ENCODE data around the gene TRAPPC6A. TPM values are rescaled to one million over a fixed set of nuclear protein-coding genes. Genes with fewer than 3 reads are reported as not detected.

The TRAPPC6A gene
- polyA plus RNA-seq, 3 donors: 25.0 to 43.9 (median 31.7) TPM

DNA sequence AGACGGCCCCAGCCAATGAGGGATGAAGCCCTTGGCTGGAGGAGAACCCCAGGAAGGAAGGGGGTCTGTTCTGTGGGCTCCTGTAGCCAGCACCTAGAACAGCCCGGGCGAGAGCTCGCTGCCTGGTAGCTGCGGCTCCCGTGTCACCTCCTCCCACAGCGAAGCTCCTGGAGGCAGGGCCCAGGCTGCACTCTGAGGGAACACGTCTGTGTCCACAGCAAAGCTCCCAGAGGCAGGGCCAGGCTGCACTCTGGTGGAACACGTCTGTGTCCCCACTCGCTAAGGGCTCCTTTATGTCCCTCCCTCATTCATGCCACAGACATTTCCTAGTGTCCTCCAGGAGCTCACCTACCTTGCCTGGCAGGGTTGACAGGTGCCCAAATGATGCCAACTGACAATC lies 8.4 kb downstream of the TRAPPC6A start:
- 87 to 95% (median 93%) methylated on average over 10 of the region's 10 CpGs for whole genome bisulfite sequencing, 3 donors
- H3K27ac ChIP-seq (ENCODE audit: low read depth, low read length): no peak overlapping the region

DNA sequence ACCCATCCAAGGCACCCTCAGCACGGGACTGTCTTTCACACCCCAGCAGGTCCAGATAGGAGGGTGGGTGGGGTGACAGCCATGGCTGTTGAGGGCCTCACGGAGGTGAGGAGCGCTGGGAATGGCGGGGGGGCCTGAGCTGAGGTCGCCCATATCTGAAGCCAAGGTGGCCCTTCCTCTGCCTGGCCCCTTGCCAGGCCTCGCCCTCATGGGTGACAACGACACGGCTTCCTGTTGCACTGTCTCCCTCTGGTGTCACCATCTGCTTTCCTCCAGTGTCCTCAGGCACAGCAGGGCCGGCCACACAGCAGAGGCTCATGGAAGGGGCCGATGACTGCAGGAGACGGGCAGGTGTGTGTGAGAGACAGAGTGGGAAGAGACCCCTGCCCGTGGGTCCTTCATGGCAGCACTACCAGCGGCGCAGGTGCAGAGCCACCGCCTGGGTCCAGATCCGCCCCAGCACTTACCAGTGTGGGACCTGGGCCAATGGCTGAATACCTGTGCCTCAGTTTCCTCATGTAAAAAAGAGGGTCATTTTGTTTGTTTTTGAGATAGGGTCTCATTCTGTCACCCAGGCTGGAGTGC lies 9.2 kb downstream of the TRAPPC6A start:
- WGBS, 3 donors: 68 to 91% (median 76%) methylated on average over 16 of the region's 16 CpGs
- no peak overlapping the region for H3K27ac ChIP-seq (ENCODE audit: low read depth, low read length)

DNA sequence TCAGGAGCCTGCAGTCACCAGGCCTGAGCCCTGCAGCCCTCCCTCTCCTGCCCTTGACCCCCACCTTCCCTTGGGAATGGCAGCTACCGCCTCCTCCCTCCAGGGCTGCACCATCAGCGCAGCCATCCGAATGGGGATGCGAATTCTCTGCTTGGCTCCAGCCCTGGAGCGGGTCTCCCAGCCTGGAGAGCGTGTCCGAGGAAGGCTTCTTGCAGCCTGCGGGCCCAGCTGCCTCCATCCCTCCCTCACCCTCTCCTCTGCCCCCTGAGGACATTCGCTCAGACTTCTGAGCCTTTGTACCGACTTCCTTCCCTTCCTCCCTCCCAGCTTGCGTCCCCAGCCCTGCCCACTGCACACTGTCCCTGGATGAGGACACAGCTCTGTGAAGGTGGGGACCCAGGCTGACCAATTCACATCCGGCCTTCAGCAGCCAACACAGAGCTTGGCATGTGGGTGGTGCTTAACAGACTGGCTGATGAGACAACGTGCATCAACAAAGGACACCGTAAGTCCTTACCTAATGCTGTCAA lies 11.2 kb downstream of the TRAPPC6A start:
- WGBS, 3 donors: 50 to 72% (median 54%) methylated on average over 14 of the region's 14 CpGs
- no peak overlapping the region for H3K27ac ChIP-seq (ENCODE audit: low read depth, low read length)

DNA sequence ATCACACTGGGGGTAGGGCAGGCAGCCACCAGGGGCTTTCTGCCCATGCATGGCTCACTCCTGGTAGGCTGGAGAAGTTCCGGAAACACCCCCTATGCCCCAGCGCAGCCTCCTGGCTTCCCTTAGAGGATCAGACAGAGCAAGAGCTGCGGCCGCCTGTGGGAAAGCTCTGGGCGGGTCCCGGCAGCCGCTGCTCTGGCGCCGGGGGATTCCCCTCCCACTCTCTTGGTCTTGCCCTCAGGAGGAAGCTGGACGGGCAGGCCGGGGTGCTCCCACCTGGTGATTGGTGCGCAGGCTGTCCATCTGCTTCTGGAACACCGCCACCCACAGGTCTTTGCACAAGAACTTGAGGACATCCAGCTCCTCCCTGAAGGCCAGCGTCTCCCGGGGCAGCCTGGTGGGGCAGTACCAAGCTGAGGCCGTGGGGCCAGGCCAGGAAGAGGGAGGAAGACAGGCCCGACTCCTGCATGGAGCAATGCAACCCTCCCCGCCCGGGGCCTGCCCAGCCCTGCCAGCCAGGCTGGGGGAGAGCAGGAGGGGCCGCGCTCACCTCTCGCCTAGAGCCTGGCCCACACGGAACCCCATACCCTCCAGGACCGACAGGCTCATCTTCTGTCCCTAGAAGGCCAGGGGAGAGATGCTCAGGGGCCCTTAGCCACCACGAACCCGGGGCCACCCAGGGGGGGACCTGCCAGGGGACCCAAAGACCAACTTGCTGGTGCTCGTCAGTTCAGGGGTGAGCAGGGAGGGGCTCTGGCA lies 13.3 kb downstream of the TRAPPC6A start:
- H3K27ac ChIP-seq (ENCODE audit: low read depth, low read length): no peak overlapping the region

DNA sequence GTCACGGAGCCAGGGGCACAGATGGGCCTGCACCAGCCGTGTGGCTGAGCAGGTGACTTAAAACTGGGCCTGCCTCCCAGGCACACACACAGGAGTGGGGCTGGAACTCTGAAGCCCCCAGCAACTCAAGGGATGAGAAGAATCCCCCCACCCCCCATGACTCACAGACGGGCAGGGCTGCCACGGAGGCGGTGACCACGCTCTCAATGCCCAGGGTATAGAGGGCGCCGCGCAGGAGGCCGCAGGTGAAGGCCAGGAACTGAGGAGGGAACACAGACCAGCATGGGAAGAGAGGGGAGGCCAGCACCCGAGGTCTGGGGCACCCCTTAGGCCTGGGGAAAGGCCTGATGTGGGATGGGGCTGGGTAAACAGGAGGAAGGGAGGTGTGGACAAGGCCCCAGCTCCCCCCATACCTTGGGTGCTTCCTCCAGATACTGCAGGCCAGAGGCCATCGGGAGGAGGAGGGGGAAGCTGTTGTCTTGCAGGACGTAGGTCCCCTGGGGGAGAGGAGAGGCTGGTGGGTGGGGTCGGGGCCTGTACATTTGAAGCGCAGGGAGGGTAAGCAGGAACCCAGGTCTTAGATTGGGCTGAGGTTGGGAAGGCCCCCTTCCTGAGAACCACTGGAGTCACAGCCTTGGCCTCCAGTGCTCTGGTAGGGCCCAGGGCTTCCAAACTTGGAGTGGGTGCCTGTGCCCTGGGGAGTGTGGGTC lies 14.1 kb downstream of the TRAPPC6A start:
- WGBS, 3 donors: 74 to 75% (median 75%) methylated on average over 13 to 15 of the region's 15 CpGs
- H3K27ac ChIP-seq (ENCODE audit: low read depth, low read length): no peak overlapping the region

More for the DNA sequence above, 13.3 kb downstream of the TRAPPC6A start:
- 28 to 48% (median 33%) methylated on average over 25 to 27 of the region's 27 CpGs for WGBS, 3 donors

DNA sequence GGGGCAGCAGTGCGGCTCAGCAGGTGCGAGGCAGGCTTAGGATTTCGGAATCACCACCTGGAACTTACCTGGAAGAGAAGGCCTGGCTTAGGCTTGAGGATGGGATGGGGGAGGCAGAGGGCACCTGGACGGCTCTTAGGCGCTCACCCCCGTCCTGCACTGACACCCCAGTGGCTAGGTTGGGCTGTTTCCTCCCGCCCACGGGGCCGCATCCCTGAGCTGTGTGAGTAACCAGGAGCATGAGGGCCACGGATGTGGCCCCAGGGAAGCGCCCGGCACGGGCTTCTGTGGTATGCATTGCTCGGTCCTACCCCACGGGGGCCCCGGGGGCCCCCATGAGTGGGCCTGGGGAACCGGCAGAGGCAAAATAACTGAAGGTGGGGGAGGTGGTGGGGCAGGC lies 14.9 kb downstream of the TRAPPC6A start:
- WGBS, 3 donors: 78 to 93% (median 90%) methylated on average over 15 to 17 of the region's 17 CpGs
- H3K27ac ChIP-seq (ENCODE audit: low read depth, low read length): no peak overlapping the region

DNA sequence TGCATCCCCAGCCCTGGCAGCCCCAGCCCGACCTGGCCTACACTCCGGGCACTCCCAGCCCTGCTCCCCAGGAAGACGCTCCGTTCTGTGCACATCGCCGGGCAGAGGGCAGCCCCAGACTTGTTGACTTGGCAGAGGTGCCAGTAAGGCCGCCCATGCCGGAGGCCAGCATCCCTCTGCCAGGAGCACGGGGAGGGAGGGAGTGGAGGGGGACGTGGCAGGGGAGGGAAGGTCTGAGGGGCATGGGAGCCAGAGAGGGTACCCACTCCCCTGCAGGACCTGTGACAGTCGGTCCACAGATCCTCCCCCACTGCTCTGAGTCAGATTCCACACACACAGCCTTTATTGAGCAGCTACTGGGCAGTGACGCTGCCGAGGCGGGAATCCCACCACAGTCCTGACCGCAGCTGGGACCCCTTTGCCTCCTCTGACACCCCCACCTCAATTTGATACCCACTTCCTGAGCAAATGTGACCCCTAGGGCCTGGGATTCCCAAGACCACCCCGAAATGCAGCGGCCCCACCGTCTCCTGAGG lies 15.4 kb downstream of the TRAPPC6A start:
- no peak overlapping the region for H3K27ac ChIP-seq (ENCODE audit: low read depth, low read length)
- 73 to 84% (median 75%) methylated on average over 16 to 18 of the region's 18 CpGs for WGBS, 3 donors

DNA sequence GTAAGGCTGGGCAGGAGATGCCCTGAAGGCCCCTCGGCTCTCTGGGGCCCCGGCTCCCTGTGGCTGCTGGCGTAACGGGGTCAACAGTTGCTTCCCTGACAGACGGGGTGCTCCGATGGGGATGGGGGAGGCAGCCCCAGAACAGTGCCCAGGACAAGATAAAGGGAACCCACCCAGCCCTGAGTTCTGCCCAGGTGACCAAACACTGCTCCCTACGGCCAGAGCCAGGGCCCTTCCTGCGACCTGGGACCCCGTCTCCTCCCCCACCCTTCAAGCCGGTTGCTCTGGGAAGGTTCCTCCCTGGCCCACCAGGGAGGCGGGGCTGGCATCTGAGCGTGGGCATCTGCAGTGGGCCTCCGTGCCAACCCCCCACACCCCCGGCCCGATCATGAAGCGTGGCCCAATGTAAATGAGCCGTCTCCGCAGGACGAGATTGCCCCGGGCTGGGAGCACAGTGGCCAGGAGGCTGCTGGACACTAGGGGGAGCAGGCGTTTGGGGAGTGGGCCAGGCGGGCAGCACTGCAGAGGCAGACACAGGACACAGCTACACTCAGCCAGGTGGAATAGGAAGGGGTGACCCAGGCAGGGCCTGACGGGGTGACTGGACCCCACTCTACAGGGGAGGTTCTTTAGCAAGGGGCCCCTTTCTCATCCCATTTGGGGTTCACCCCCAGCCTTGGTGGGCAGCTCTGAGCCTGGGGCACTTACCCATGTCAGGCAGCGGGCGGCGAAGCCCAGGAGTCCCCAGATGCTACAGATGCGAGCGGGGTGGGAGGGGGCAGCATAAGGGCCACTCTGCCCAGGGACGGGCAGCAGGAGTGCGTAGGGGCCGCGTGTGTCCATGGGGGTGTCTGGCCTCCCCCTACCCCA lies 16.1 kb downstream of the TRAPPC6A start:
- no peak overlapping the region for H3K27ac ChIP-seq (ENCODE audit: low read depth, low read length)
- WGBS, 3 donors: 40 to 53% (median 47%) methylated on average over 32 of the region's 32 CpGs

DNA sequence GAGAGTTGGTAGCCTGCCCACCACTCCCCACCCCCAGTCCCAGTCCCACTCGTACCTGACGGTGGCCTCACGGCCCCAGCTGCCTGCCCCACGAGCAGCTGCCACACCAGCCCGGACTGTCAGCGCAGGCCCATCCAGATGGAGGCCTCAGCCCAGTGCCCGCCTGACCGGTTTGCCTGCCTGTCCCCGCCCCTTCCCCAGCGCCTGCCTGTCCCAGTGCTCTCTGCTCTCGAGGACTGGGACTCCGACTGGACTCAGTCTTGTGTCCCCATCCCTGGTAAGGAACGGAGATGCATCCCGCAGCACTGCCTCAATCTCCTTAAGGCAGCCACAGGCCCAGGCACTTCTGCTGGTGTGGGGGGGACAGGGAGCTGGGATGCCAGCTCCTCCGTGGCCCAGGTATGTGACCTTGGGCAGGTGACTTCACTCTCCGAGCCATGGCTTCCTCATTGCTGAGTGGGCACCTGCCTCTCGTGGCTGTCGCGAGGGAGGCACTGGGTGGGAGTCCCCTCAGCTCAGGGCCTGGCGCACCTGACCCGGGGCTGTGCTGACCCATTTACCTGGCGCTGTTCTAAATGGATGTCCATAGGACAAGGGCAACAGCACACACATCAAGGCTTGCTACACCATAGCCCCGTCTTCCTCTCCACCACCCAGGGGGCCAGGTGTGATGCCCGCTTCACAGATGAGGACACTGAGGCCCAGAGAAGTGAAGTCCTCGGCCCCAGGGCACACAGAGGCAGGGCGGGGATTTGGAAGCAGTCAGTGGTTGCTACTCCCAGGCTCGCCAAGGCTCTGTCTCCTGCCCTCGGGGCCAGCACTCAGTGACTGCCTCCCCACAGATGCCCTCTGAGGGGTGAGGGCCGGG lies 16.9 kb downstream of the TRAPPC6A start, which contains the start of gene NKPD1:
TSS of gene NKPD1 (minus strand) at position 113 of the 868 bp plus-strand sequence. CDS start 832 bp downstream, outside the sequence.
- WGBS, 3 donors: 29 to 61% (median 56%) methylated on average over 27 to 29 of the region's 29 CpGs
- H3K27ac ChIP-seq (ENCODE audit: low read depth, low read length): no peak within 1 kb of the TSS

DNA sequence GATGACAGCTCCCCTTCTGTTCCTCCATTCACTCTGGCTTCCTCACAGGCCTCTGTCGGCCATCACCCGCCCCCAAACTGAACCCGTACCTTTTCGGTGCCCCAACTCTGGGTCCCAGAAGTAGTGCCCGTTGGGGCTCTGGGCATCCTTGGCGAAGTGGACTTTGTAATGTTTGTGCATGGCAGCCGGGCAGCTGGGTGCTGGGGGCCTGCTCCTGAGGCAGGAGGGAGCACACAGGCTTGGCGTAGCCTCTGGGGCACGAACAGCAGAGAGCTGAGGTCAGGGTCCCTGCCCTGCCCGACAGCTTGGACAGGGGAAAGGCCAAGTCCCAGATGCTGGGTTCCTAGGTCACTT lies 18.1 kb downstream of the TRAPPC6A start:
- H3K27ac ChIP-seq (ENCODE audit: low read depth, low read length): no peak overlapping the region
- WGBS, 3 donors: 65 to 82% (median 68%) methylated on average over 10 of the region's 10 CpGs

DNA sequence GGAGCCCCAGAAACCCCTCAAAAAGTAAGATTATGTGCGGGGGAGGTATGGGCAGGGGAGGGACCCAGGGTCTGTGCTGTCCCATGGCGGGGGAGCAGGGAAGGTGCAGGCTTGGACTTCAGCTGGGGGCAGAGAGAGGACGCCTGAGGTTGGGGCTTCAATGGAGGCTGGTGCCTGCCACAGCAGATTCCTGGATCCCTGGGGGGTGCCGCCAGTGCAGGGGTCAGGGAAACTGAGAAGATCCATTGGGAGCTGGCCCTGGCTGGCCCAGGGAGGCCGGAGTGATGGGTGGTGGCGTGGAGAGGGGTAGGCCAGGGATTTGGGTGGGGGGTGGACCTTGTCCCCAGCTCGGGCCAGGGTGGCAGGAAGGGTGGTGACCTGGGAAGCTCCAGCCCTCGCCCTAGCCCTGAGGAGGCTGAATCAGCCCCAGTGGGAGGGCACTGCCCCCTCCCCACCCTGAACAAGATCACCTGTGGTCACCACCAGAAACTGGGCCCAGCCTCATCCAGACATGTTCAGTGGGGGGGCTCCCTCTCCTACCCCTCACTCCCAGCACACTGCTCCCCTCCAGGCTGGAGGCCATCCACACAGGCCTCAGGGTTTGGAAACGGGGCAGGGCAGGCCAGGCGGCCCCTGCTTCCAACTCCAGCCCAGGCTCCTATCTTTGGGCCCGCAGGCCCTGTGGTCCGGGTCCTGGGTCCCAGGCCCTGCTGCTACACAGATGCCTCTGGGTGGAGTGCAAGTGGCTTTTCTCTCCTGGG lies 18.6 kb downstream of the TRAPPC6A start:
- H3K27ac ChIP-seq (ENCODE audit: low read depth, low read length): no peak overlapping the region
- WGBS, 3 donors: 82 to 84% (median 83%) methylated on average over 11 to 12 of the region's 12 CpGs

DNA sequence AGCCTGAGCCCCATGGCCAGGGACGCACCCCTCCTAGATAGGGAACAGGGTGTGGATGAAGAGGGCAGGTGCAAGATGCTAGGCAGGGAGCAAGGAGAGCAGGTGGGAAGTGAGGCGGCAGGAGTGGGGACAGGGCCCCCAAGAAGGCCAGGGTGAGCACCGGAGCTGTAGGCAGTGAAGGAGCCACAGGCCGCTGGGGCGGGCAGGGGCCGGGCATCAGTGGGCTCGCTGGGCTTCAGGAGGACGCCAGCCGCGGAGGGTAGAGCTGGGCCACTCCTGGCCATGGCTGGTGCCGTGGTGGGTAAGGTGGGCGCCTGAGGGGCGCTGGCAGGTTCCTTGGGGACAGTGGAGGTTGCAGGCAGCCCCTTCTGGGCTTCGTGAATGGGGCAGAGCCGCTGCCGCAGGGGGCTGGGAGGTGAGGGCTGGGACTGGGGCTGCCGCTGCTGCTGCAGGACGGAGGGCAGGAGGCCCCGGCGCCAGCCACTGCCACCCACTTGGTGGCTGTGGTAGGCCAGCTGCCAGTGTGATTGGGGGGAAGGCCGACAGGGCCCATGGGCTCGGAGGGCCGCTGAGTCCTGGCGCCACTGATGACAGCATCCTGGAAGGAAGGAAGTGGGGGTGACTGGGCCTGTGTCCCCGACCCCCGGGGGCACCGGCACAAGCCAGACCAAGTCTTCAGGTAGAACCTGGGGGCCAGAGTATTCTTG lies 19.4 kb downstream of the TRAPPC6A start:
- 62 to 71% (median 67%) methylated on average over 23 to 27 of the region's 27 CpGs for WGBS, 3 donors
- H3K27ac ChIP-seq (ENCODE audit: low read depth, low read length): no peak overlapping the region

DNA sequence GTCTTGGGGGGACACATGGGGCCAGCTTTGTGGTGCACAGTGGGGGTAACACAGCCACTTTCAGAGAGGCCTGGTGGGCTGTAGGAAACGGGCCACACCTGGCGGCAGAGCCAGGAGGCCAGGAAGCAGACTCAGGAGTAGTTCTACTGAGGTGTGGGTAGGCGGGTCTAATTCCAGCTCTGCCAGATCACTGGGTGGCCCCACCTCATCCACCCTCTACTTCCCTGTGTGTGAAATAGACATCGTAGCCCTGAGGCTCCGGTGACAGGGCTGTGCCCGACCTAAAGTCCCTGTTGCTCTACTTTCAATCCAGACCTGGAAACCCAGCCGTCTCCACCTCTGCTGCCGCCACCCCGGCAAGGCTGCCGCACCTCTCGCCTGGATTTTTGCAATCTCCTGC lies 21.3 kb downstream of the TRAPPC6A start:
- no peak overlapping the region for H3K27ac ChIP-seq (ENCODE audit: low read depth, low read length)
- 68 to 85% (median 74%) methylated on average over 9 to 11 of the region's 11 CpGs for WGBS, 3 donors

DNA sequence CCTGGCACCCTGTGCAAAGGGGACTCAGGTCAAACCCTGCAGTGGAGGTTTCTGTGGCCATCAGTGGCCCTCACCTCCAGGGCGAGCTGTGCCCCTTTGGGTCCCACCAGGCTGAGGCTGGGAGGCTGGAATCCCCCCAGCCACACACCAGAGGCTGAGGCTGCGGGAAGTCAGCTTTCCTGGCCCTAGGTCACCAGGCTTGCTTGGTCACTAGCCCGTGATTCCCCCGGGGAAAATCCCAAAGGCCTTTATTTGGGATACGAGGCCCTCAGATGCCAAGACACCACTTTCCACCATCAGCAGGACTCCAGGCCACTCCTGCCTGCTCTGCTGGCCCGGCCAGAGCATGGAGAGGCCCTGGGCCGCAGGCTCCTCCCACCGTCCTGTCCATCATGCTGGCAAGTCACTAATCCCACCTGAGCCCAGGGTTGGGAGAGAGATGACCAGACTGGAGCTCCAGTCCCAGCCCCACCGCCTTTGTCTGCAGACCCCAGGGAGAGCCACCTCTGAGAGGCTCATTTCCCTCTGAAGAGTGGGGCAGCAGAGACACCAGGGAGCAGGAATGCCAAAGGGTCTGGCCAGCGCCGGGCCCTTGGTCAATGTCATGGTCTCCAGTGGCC lies 21.9 kb downstream of the TRAPPC6A start:
- WGBS, 3 donors: 72 to 83% (median 80%) methylated on average over 11 of the region's 11 CpGs
- no peak overlapping the region for H3K27ac ChIP-seq (ENCODE audit: low read depth, low read length)

DNA sequence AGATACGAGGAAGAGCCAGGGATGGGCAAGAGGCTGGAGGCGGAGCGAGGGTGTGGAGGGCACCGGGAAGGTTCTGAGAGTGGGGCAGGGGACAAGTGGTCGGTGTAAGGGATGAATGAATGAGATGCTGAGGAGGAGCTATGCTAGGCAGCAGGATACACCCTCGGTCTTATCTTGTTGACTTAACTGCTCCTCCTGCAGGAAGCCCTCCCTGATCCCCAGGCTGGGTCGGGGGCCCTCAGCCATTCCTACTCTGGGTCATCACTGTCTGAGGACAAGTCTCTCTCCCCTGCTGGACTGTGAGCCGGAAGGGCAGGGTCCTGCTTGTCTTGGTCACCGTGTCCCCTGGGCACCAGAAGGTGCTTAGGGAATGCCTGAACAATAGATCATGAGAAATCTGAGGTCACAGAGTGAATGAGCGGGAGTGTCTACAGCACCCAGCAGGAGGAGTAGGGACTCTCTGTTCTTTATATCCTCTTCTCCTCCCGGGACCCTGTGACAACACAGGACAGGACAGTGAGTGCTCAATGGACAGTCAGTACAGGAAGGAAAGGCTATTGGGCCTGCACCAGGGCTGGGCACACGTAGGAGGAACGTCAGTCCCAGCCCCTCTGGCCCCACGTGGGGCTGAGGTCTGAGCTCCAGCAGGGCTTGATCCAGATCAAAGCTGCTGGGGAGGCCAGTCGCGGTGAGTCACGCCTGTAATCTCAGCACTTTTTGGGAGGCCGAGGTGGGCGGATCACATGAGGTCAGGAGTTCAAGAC lies 23.8 kb downstream of the TRAPPC6A start:
- WGBS, 3 donors: 45 to 50% (median 47%) methylated on average over 19 of the region's 19 CpGs
- H3K27ac ChIP-seq (ENCODE audit: low read depth, low read length): no peak overlapping the region

Data from adipose tissue (tissue), 3 donors.